ENCODE results near the gene ACYP2.
"Not testable (repeated sequence)": the region's sequence is repeated elsewhere in the genome, so short reads cannot be mapped to it uniquely, and the experiment has no call there.

The ACYP2 gene

GRCh38 chr2:54109848-54110247 lies 5.6 kb upstream of the ACYP2 start:
- TF ChIP-seq CTCF (conservative IDR thresholded peaks at IDR 0.05), result no peak
- H3K27ac ChIP-seq, result no peak overlapping the region

GRCh38 chr2:54114479-54114878 lies 936 bp upstream of the ACYP2 start:
- peak overlapping the region; percentile 99 for H3K27ac ChIP-seq

GRCh38 chr2:54114936-54115283 lies 505 bp upstream of the ACYP2 start:
- TF ChIP-seq CTCF (conservative IDR thresholded peaks at IDR 0.05), result no peak
- peak overlapping the region; percentile 99 for H3K27ac ChIP-seq

- peak overlapping the region; percentile 99; the same call in 1 of the 2 replicates for H3K27ac ChIP-seq
Observed at GRCh38 chr2:54116598-54116997, 1.2 kb downstream of the ACYP2 start.

- TF ChIP-seq CTCF (conservative IDR thresholded peaks at IDR 0.05), result no peak
- no peak overlapping the region for H3K27ac ChIP-seq
Observed at GRCh38 chr2:54120950-54121349, 5.5 kb downstream of the ACYP2 start.

GRCh38 chr2:54122171-54122935 lies 6.9 kb downstream of the ACYP2 start:
- no peak for TF ChIP-seq CTCF (conservative IDR thresholded peaks at IDR 0.05)
- H3K27ac ChIP-seq, result no peak overlapping the region

- no peak overlapping the region for H3K27ac ChIP-seq
- no peak for TF ChIP-seq CTCF (conservative IDR thresholded peaks at IDR 0.05)
Observed at GRCh38 chr2:54122939-54123338, 7.5 kb downstream of the ACYP2 start.

- H3K27ac ChIP-seq, result not testable (repeated sequence)
Observed at GRCh38 chr2:54127174-54127573, 11.8 kb downstream of the ACYP2 start.

- TF ChIP-seq CTCF (conservative IDR thresholded peaks at IDR 0.05), result no peak
- no peak overlapping the region for H3K27ac ChIP-seq
Observed at GRCh38 chr2:54133056-54133455, 17.6 kb downstream of the ACYP2 start.

Measured in VCaP (cell line).